ENCODE data around the gene C5orf47. TPM values are rescaled to one million over a fixed set of nuclear protein-coding genes. Genes with fewer than 3 reads are reported as not detected.

C5orf47 gene
- total RNA-seq, 6 experiments from 2014 or later: not detected

- Histone ChIP-seq H3K4me3 (no peak overlapping the region), H3K36me3 (no peaks in the 10 kb centered on the region), H3K27ac (no peak overlapping the region), H3K4me1 (peaks cover 0 to 11% (median 3%) of the 10 kb centered on the region in 4 donors), H3K27me3 (no peaks in the 10 kb centered on the region), H3K9me3 (no peaks in the 10 kb centered on the region)
- TF ChIP-seq POLR2A (IDR thresholded peaks at IDR 0.05) (no peak), CTCF (IDR thresholded peaks at IDR 0.05) (no peak)
- no peak for ATAC-seq
- intact Hi-C loops (cut with DNase I): no loop called here
- DNase-seq: no peak
- WGBS (ENCODE audit: insufficient coverage, low coverage, low lambda C conversion rate, missing lambda C conversion rate): 63% methylated on average over 4 of the region's 4 CpGs
These were observed 21.7 kb upstream of the C5orf47 start for GRCh38 chr5:173967241-173967640.

GRCh38 chr5:173968154-173968797 lies 20.7 kb upstream of the C5orf47 start:
- Histone ChIP-seq H3K27me3 (no peaks in the 10 kb centered on the region), H3K9me3 (no peaks in the 10 kb centered on the region), H3K4me1 (peaks cover 0 to 15% (median 3%) of the 10 kb centered on the region in 4 donors), H3K27ac (no peak overlapping the region), H3K36me3 (no peaks in the 10 kb centered on the region), H3K4me3 (no peak overlapping the region)
- ATAC-seq (no peak), DNase-seq (no peak)
- TF ChIP-seq POLR2A (IDR thresholded peaks at IDR 0.05): no peak
- TF ChIP-seq CTCF (IDR thresholded peaks at IDR 0.05): no peak
- 69% methylated on average over 6 of the region's 9 CpGs for WGBS (ENCODE audit: insufficient coverage, low coverage, low lambda C conversion rate, missing lambda C conversion rate)
- intact Hi-C loops (cut with DNase I): no loop called here

- intact Hi-C loops (cut with DNase I): loop anchor here (5.0 kb wide), 1 partner anchor 347 kb away; no protein-coding TSS in a partner anchor
- H3K27me3 ChIP-seq: no peaks in the 10 kb centered on the region
- WGBS (ENCODE audit: insufficient coverage, low coverage, low lambda C conversion rate, missing lambda C conversion rate): 49% methylated on average over 7 of the region's 12 CpGs
- DNase-seq (peak in 1 of 3 donors; percentile 29), ATAC-seq (peak; percentile 51 to 77 (median 62))
- no peaks in the 10 kb centered on the region for H3K9me3 ChIP-seq
- H3K4me3 ChIP-seq: no peak overlapping the region
- TF ChIP-seq POLR2A (IDR thresholded peaks at IDR 0.05): peak; percentile 20
- no peak for TF ChIP-seq CTCF (IDR thresholded peaks at IDR 0.05)
- H3K4me1 ChIP-seq: peaks cover 0 to 20% (median 3%) of the 10 kb centered on the region in 4 donors
- H3K27ac ChIP-seq: peak overlapping the region in 2 of 3 donors; percentile 24 to 49
- no peaks in the 10 kb centered on the region for H3K36me3 ChIP-seq
These were observed 19.6 kb upstream of the C5orf47 start for GRCh38 chr5:173969167-173970049.

GRCh38 chr5:173970878-173971650 lies 17.9 kb upstream of the C5orf47 start:
- WGBS (ENCODE audit: insufficient coverage, low coverage, low lambda C conversion rate, missing lambda C conversion rate): 88% methylated on average over 17 of the region's 18 CpGs
- H3K27ac ChIP-seq: no peak overlapping the region
- TF ChIP-seq POLR2A (IDR thresholded peaks at IDR 0.05): no peak
- TF ChIP-seq CTCF (IDR thresholded peaks at IDR 0.05): no peak
- ATAC-seq (no peak), DNase-seq (no peak)
- H3K4me1 ChIP-seq: peaks cover 0 to 20% (median 3%) of the 10 kb centered on the region in 4 donors
- no peak overlapping the region for H3K4me3 ChIP-seq
- no peaks in the 10 kb centered on the region for H3K9me3 ChIP-seq
- intact Hi-C loops (cut with DNase I): loop anchor here (5.0 kb wide), 1 partner anchor 349 kb away; no protein-coding TSS in a partner anchor
- H3K36me3 ChIP-seq: no peaks in the 10 kb centered on the region
- no peaks in the 10 kb centered on the region for H3K27me3 ChIP-seq
